Astrocyte of the cerebellum (primary cell): ENCODE results near the gene GPLD1.
"Not testable (repeated sequence)": the region's sequence is repeated elsewhere in the genome, so short reads cannot be mapped to it uniquely, and the experiment has no call there.

Experiments
- DNase-seq: peaks from one replicate; pipeline ENCODE4 v3.0.0-alpha.2; 2011; ENCODE audit warnings: low read depth
- H3K4me3 ChIP-seq: 2 replicates; pipeline ENCODE4 v1.5.1; 2011; ENCODE audit warnings: mild to moderate bottlenecking, low read depth, low read length, moderate library complexity
- CTCF ChIP-seq: IDR thresholded peaks from 2 replicates; pipeline ENCODE4 v1.5.1; 2012; ENCODE audit warnings: low read length, low read depth, moderate library complexity, mild to moderate bottlenecking; ENCODE audit errors: missing control alignments
- in situ Hi-C: cut with HindIII; loops from 2 replicates; pipeline ENCODE4 v1.10.0; 2017; ENCODE audit warnings: low sequenced_read_pairs

Gene GPLD1

GRCh38 chr6:24391756-24392405, 97.5 kb downstream of the GPLD1 start:
- H3K4me3 ChIP-seq, result no peak overlapping the region
- in situ Hi-C loops, result no loop called here
- DNase-seq, result no peak
- TF ChIP-seq CTCF, result no peak

GRCh38 chr6:24391208-24391607, 98.2 kb downstream of the GPLD1 start:
- no peak for TF ChIP-seq CTCF
- DNase-seq, result no peak
- in situ Hi-C loops, result no loop called here
- H3K4me3 ChIP-seq, result no peak overlapping the region

- in situ Hi-C loops, result no loop called here
- no peak overlapping the region for H3K4me3 ChIP-seq
- DNase-seq, result no peak
- TF ChIP-seq CTCF, result no peak
Measured at GRCh38 chr6:24387818-24388217, 101.6 kb downstream of the GPLD1 start.

- no peak overlapping the region for H3K4me3 ChIP-seq
- in situ Hi-C loops, result no loop called here
- DNase-seq, result no peak
- TF ChIP-seq CTCF, result no peak
Measured at GRCh38 chr6:24385536-24386269, 103.7 kb downstream of the GPLD1 start.

- DNase-seq, H3K4me3 ChIP-seq, in situ Hi-C loops: not testable (repeated sequence)
Measured at GRCh38 chr6:24384369-24385130, 104.8 kb downstream of the GPLD1 start.

GRCh38 chr6:24382891-24383494, 106.4 kb downstream of the GPLD1 start:
- H3K4me3 ChIP-seq, in situ Hi-C loops: not testable (repeated sequence)

GRCh38 chr6:24382220-24382540, 107.2 kb downstream of the GPLD1 start:
- H3K4me3 ChIP-seq, result no peak overlapping the region
- DNase-seq, result no peak
- in situ Hi-C loops, result no loop called here
- no peak for TF ChIP-seq CTCF

More at GRCh38 chr6:24382891-24383494, 106.4 kb downstream of the GPLD1 start:
- DNase-seq, result not testable (repeated sequence)
